Vagina (tissue), 2 donors: ENCODE data around the gene RAPH1. TPM values are rescaled to one million over a fixed set of nuclear protein-coding genes. Genes with fewer than 3 reads are reported as not detected.
"Not testable (repeated sequence)": the region's sequence is repeated elsewhere in the genome, so short reads cannot be mapped to it uniquely, and the experiment has no call there.

Experiments
- DNase-seq, 2 donors: peaks; one replicate each; pipeline ENCODE4 v3.0.0-alpha.2; 2017; ENCODE audit errors: extremely low spot score in 2 of 2
- H3K27ac ChIP-seq: fragments of 200-600 bp; sonication (generic); one replicate; pipeline ENCODE4 v1.5.1; 2019
- H3K27me3 ChIP-seq: fragments of 200-600 bp; sonication (generic); one replicate; pipeline ENCODE4 v1.5.1; 2019
- H3K36me3 ChIP-seq, 2 donors: fragments of 200-600 bp; sonication (generic); one replicate each; pipeline ENCODE4 v1.5.1; 2017 to 2019
- H3K4me1 ChIP-seq: fragments of 200-600 bp; sonication (generic); one replicate; pipeline ENCODE4 v1.5.1; 2019
- H3K4me3 ChIP-seq, 2 donors: fragments of 200-600 bp; sonication (generic); 1 replicate in 1 of 2; 2 replicates in 1 of 2; pipeline ENCODE4 v1.5.1; 2016 to 2019
- H3K9me3 ChIP-seq: fragments of 200-600 bp; sonication (generic); one replicate; pipeline ENCODE4 v1.5.1; 2019
- POLR2A ChIP-seq, 2 donors: fragments of 450-650 bp; IDR thresholded peaks; one replicate each; pipeline ENCODE4 v1.6.1; 2017; ENCODE audit warnings: antibody characterized with exemption in 2 of 2, mild to moderate bottlenecking in 2 of 2, moderate library complexity in 2 of 2
- POLR2AphosphoS5 ChIP-seq, 2 donors: sonication (generic); formaldehyde crosslinking; IDR thresholded peaks; one replicate each; pipeline ENCODE4 v1.9.0; 2017; ENCODE audit warnings: antibody characterized with exemption in 2 of 2, mild to moderate bottlenecking in 2 of 2, low read depth in 1 of 2; ENCODE audit not compliant: insufficient read depth in 1 of 2
- intact Hi-C: fragments of 100-400 bp; cut with DNase I; formaldehyde crosslinking; loops from one replicate; pipeline ENCODE4 v1.15.1; 2023
- total RNA-seq: library from RNA; depleted of rRNA; stranded (reverse); fragments of >200 nt; gene quantifications from one replicate; pipeline ENCODE4 v1.2.3, GENCODE V29; 2016
- TF ChIP-seq, protein P1 (sequence below), 3 experiments: fragments of 450-650 bp in 2 of 3; fragments of 200-600 bp in 1 of 3; sonication (generic) in 1 of 3; IDR thresholded peaks; one replicate each; pipeline ENCODE4 v1.5.1; 2017 to 2019; ENCODE audit warnings: antibody characterized with exemption in 3 of 3, mild to moderate bottlenecking in 2 of 3, moderate library complexity in 2 of 3

RAPH1 gene
- total RNA-seq, 1 donor from 2014 or later: 22.6 TPM

DNA sequence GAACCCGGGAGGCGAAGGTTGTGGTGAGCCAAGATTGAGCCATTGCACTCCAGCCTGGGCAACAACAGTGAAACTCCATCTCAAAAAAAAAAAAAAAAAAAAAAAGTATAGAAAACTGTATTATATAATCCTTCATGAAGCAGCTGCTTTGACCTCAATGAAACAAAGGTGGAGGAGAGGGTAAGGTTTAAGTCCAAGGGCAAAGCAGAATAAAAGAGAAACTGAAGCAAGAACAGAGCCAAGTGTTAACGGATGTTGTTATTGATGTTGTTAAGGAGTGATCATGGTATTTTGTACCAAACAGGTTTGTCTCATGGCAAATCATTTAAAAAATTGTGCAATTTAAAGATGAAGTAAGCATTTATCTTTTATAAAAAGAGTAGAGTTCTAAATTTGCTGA lies 7.4 kb downstream of the RAPH1 start:
- TF ChIP-seq POLR2AphosphoS5 (IDR thresholded peaks at IDR 0.05; ENCODE audit: insufficient read depth in 1 of 2, low read depth in 1 of 2): no peak
- TF ChIP-seq, protein P1, sequence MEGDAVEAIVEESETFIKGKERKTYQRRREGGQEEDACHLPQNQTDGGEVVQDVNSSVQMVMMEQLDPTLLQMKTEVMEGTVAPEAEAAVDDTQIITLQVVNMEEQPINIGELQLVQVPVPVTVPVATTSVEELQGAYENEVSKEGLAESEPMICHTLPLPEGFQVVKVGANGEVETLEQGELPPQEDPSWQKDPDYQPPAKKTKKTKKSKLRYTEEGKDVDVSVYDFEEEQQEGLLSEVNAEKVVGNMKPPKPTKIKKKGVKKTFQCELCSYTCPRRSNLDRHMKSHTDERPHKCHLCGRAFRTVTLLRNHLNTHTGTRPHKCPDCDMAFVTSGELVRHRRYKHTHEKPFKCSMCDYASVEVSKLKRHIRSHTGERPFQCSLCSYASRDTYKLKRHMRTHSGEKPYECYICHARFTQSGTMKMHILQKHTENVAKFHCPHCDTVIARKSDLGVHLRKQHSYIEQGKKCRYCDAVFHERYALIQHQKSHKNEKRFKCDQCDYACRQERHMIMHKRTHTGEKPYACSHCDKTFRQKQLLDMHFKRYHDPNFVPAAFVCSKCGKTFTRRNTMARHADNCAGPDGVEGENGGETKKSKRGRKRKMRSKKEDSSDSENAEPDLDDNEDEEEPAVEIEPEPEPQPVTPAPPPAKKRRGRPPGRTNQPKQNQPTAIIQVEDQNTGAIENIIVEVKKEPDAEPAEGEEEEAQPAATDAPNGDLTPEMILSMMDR (IDR thresholded peaks at IDR 0.05): no peak
- TF ChIP-seq POLR2A (IDR thresholded peaks at IDR 0.05): no peak
- no peak for DNase-seq
- Histone ChIP-seq H3K36me3 (no peaks in the 10 kb centered on the region), H3K4me3 (no peak overlapping the region), H3K9me3 (no peaks in the 10 kb centered on the region), H3K4me1 (peaks cover 24% of the 10 kb centered on the region), H3K27me3 (no peaks in the 10 kb centered on the region), H3K27ac (no peak overlapping the region)
- intact Hi-C loops: no loop called here

DNA sequence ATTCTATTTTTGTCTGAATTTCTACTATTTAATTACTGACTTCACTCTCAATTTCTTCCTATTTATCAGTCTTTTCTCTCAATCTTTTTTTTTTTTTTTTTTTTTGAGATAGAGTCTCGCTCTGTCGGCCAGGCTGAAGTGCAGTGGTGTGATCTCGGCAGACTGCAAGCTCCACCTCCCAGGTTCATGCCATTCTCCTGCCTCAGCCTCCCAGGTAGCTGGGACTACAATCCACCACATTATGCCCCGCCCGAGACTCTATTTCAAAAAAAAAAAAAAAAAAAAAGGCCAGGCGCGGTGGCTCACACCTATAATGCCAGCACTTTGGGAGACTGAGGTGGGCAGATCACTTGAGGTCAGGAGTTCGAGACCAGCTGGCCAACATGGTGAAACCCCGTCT lies 21.8 kb downstream of the RAPH1 start:
- H3K9me3 ChIP-seq, H3K4me3 ChIP-seq, DNase-seq, H3K27ac ChIP-seq, H3K4me1 ChIP-seq, H3K36me3 ChIP-seq, intact Hi-C loops, H3K27me3 ChIP-seq: not testable (repeated sequence)

DNA sequence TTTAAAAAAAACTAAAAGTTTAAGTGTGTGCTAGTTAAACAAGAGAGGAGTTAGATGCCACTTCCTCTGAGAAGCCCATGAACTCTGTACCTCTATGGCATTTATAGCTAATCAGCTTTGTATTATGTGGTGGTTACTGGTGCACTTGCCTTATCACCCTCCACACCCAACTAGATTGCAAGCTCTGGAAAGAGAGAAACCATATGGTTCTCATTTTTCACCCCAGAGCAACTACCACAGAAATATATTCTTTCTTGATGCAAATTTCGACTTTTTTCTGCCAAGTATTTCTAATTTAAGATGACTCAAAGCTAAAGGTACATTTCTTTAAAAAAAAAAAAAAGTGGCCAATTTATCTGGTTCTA lies 24.2 kb downstream of the RAPH1 start:
- H3K27ac ChIP-seq: no peak overlapping the region
- TF ChIP-seq POLR2A (IDR thresholded peaks at IDR 0.05): no peak
- TF ChIP-seq, protein P1 (IDR thresholded peaks at IDR 0.05): no peak
- no peak for TF ChIP-seq POLR2AphosphoS5 (IDR thresholded peaks at IDR 0.05; ENCODE audit: insufficient read depth in 1 of 2, low read depth in 1 of 2)
- H3K9me3 ChIP-seq: no peaks in the 10 kb centered on the region
- intact Hi-C loops: no loop called here
- H3K36me3 ChIP-seq: no peaks in the 10 kb centered on the region
- H3K4me3 ChIP-seq: no peak overlapping the region
- peaks cover 7% of the 10 kb centered on the region for H3K4me1 ChIP-seq
- no peak for DNase-seq
- H3K27me3 ChIP-seq: no peaks in the 10 kb centered on the region

DNA sequence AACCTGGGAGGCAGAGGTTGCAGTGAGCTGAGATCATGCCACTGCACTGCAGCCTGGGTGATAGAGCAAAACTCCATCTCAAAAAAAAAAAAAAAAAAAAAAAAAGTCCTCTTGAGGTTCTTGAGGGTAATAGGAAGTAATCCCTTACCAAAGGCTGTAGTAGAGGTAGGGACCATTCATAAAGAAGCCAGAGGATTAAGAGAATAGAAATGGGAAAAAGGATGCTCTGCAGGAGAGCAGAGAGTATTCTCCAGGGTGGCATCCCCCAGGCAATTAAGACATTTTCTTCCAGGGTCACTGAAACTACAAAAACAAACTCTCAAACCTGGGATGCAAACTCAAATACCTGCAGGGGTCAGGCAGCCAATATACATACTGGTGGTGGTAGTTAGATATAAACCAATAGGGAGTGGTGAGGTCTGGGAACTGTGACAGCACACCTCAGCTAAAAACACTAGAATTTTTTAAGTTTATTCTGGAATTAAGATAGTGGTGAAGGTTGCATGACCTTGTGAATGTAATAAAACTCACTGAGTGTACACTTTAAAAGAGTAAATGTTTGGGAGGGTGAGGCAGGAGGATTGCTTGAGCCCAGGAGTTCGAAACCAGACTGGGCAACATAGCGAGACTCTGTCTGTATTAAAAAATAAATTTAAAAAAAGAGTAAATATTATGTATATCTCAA lies 24.7 kb downstream of the RAPH1 start:
- H3K36me3 ChIP-seq: no peaks in the 10 kb centered on the region
- H3K9me3 ChIP-seq: no peaks in the 10 kb centered on the region
- TF ChIP-seq POLR2A (IDR thresholded peaks at IDR 0.05): no peak
- TF ChIP-seq, protein P1 (IDR thresholded peaks at IDR 0.05): no peak
- TF ChIP-seq POLR2AphosphoS5 (IDR thresholded peaks at IDR 0.05; ENCODE audit: insufficient read depth in 1 of 2, low read depth in 1 of 2): no peak

DNA sequence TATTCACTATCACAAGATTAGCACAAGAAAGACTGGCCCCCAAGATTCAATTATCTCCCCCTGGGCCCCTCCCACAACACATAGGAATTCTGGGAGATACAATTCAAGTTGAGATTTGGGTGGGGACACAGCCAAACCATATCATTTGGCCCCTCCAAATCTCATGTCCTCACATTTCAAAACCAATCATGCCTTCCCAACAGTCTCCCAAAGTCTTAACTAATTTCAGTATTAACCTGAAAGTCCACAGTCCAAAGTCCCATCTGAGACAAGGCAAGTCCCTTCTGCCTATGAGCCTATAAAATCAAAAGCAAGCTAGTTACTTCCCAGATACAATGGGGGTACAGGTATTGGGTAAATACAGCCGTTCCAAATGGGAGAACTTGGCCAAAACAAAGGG lies 31.6 kb downstream of the RAPH1 start:
- intact Hi-C loops, H3K27ac ChIP-seq, H3K4me3 ChIP-seq, H3K4me1 ChIP-seq, H3K9me3 ChIP-seq, DNase-seq, H3K36me3 ChIP-seq, H3K27me3 ChIP-seq: not testable (repeated sequence)

More for the DNA sequence above, 24.7 kb downstream of the RAPH1 start:
- intact Hi-C loops: no loop called here
- DNase-seq: no peak
- H3K4me1 ChIP-seq: peaks cover 7% of the 10 kb centered on the region
- no peak overlapping the region for H3K27ac ChIP-seq
- no peak overlapping the region for H3K4me3 ChIP-seq
- H3K27me3 ChIP-seq: no peaks in the 10 kb centered on the region

DNA sequence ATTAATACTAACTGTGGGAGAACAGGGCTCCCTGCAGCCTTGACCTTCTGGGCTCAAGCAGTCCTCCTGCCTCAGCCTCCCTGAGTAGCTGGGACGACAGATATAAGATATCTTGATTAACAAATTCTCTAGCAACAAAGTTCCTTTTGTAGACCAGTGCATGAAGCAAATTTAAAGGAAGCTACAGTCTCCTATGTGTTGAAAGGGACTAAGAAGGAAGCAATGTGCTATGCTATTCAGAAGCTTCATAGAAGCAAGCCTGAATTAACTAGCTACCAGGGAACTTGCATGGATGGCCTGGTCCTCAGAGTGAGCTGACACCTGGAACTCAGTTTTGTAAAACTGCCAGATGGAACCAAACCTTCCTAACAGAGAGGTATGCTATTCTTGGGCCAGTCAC lies 33.2 kb downstream of the RAPH1 start:
- H3K9me3 ChIP-seq: no peaks in the 10 kb centered on the region
- H3K27ac ChIP-seq: no peak overlapping the region
- H3K27me3 ChIP-seq: no peaks in the 10 kb centered on the region
- H3K4me3 ChIP-seq: no peak overlapping the region
- no peak for DNase-seq
- intact Hi-C loops: no loop called here
- no peak for TF ChIP-seq POLR2AphosphoS5 (IDR thresholded peaks at IDR 0.05; ENCODE audit: insufficient read depth in 1 of 2, low read depth in 1 of 2)
- TF ChIP-seq, protein P1 (IDR thresholded peaks at IDR 0.05): no peak
- no peak for TF ChIP-seq POLR2A (IDR thresholded peaks at IDR 0.05)
- no peaks in the 10 kb centered on the region for H3K36me3 ChIP-seq
- peaks cover 17% of the 10 kb centered on the region for H3K4me1 ChIP-seq
